Lung (tissue), 12 donors: ENCODE data around the gene LRRC15. TPM values are rescaled to one million over a fixed set of nuclear protein-coding genes. Genes with fewer than 3 reads are reported as not detected.

ENCODE experiments used
- ATAC-seq: fragments of 200-7000 bp; cut with Tn5 transposase; one replicate; pipeline ENCODE4 v1.9.1; 2020; ENCODE audit warnings: moderate number of reproducible peaks; ENCODE audit not compliant: insufficient read depth, low FRiP score
- DNase-seq, 3 donors: peaks; one replicate each; pipeline ENCODE4 v3.0.0-alpha.2; 2013 to 2017
- H3K27ac ChIP-seq, 2 donors: one replicate each; pipeline ENCODE4 v1.5.1; 2013; ENCODE audit warnings: mild to moderate bottlenecking in 2 of 2, moderate library complexity in 2 of 2, control low read depth in 1 of 2, inconsistent platforms in 1 of 2, low read depth in 1 of 2, low read length in 1 of 2
- H3K27me3 ChIP-seq, 3 donors: one replicate each; pipeline ENCODE4 v1.5.1; 2013; ENCODE audit warnings: low read length in 2 of 3; ENCODE audit not compliant: control insufficient read depth in 3 of 3, insufficient read depth in 3 of 3
- H3K36me3 ChIP-seq, 4 donors: one replicate each; pipeline ENCODE4 v1.5.1; 2013; ENCODE audit warnings: low read length in 4 of 4, mild to moderate bottlenecking in 1 of 4, moderate library complexity in 1 of 4; ENCODE audit not compliant: control insufficient read depth in 4 of 4, insufficient read depth in 4 of 4
- H3K4me1 ChIP-seq, 5 donors: one replicate each; pipeline ENCODE4 v1.5.1; 2013; ENCODE audit warnings: low read length in 5 of 5, mild to moderate bottlenecking in 2 of 5, moderate library complexity in 1 of 5; ENCODE audit not compliant: control insufficient read depth in 5 of 5, insufficient read depth in 5 of 5
- H3K4me3 ChIP-seq: one replicate; pipeline ENCODE4 v1.5.1; 2013; ENCODE audit warnings: mild to moderate bottlenecking, control low read depth, moderate library complexity
- H3K9ac ChIP-seq, 2 donors: one replicate each; pipeline ENCODE4 v1.5.1; 2013; ENCODE audit warnings: low read length in 2 of 2, control low read depth in 1 of 2; ENCODE audit not compliant: insufficient read depth in 1 of 2
- H3K9me3 ChIP-seq, 4 donors: one replicate each; pipeline ENCODE4 v1.5.1; 2013; ENCODE audit warnings: low read length in 3 of 4, mild to moderate bottlenecking in 1 of 4, moderate library complexity in 1 of 4; ENCODE audit not compliant: control insufficient read depth in 4 of 4, insufficient read depth in 3 of 4
- CTCF ChIP-seq: IDR thresholded peaks from 2 replicates; pipeline ENCODE4 v1.5.1; 2012; ENCODE audit warnings: mild to moderate bottlenecking; ENCODE audit errors: control extremely low read depth, extremely low read depth
- WGBS, 2 donors: extraction: QIAGEN DNeasy Blood & Tissue Kit; methylation state at CpG; one replicate each; pipeline ENCODE4 v1.1.7; 2013; 5-methylcytosine and 5-hydroxymethylcytosine counted together
- polyA plus RNA-seq, 2 donors: library from polyadenylated mRNA; stranded (reverse); fragments of 200-250 nt; gene quantifications; one replicate each; pipeline ENCODE4 v1.2.1, GENCODE V29; 2013
- total RNA-seq, 2 donors: library from RNA; depleted of rRNA in 1 of 2; stranded (reverse); fragments of >200 nt in 1 of 2; gene quantifications; one replicate each; pipeline ENCODE4 v1.2.1, GENCODE V29; 2014 to 2021
- donor health status: control.
- donor health status: control.
- donor health status: Bipolar disorder and iron deficiency.
- donor health status: healthy.
- donor health status: DM: yes; HTN: yes; CAD: no.

LRRC15 gene
- total and polyA plus RNA-seq, 4 donors, result 0.06 to 1.2 (median 0.07) TPM

DNA sequence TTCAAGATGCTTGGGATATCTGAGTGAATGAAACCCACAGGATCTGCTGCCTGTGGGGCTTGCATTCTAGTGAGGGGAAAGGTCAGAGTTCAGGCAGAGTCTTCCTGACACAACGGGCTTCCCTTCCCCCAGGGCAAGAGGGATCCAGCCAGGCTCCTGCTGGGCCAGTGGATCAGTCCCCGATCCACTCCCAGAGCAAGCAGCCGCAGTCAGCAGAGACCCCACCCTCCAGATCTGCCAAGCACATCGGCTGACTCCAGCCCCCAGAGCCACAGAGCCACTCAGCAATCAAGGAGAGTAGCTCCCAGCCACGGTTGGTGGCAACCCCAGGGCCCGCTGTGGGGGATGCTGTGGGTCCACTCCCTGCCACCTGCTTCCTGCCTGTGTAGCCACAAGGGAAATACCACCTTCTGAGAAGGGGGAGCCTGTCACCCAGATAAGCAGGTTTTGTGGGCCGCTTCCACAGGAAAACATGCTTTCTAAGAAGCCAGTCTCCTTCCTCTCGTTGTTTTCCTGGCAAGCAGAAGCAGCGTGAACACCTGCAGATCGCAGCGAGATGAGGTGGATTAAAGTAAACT, 63.3 kb downstream of the LRRC15 start:
- peak in 2 of 3 donors; percentile 39 to 63 for DNase-seq
- peaks cover 0 to 2% (median 0%) of the 10 kb centered on the region in 4 donors for H3K9me3 ChIP-seq
- no peak overlapping the region for H3K4me3 ChIP-seq
- no peak for TF ChIP-seq CTCF
- H3K9ac ChIP-seq, result no peak overlapping the region
- H3K36me3 ChIP-seq, result no peaks in the 10 kb centered on the region
- no peak for ATAC-seq
- 15 to 39% methylated on average over 11 of the region's 11 CpGs for WGBS, 2 donors
- no peaks in the 10 kb centered on the region for H3K27me3 ChIP-seq
- no peak overlapping the region for H3K27ac ChIP-seq
- peaks cover 0 to 32% (median 9%) of the 10 kb centered on the region in 5 donors for H3K4me1 ChIP-seq

- TF ChIP-seq CTCF, result no peak
- Histone ChIP-seq H3K4me1 (peaks cover 0 to 32% (median 10%) of the 10 kb centered on the region in 5 donors), H3K9me3 (peaks cover 0 to 2% (median 0%) of the 10 kb centered on the region in 4 donors), H3K4me3 (no peak overlapping the region), H3K27me3 (no peaks in the 10 kb centered on the region), H3K27ac (no peak overlapping the region), H3K36me3 (no peaks in the 10 kb centered on the region), H3K9ac (no peak overlapping the region)
- WGBS, 2 donors, result 84 to 90% methylated on average over 11 of the region's 11 CpGs
- ATAC-seq, result no peak
- peak in 1 of 3 donors; percentile 9 for DNase-seq
These were observed 64.0 kb downstream of the LRRC15 start for GRCh38 chr3:194305356-194306108.

Other genes starting within 250 kb of the LRRC15 start
- 10 to 100 TPM; 30.8 to 70.6 TPM for gene HES1, start 233.6 kb downstream of the LRRC15 start, total RNA-seq
- gene HES1, start 233.6 kb downstream of the LRRC15 start, polyA plus RNA-seq, result 10 to 100 TPM; 16.5 to 24.3 TPM
- gene CPN2, start 18.4 kb downstream of the LRRC15 start, total RNA-seq, result not detected
- gene CPN2, start 18.4 kb downstream of the LRRC15 start, polyA plus RNA-seq, result not detected
- gene GP5, start 29.5 kb upstream of the LRRC15 start, total RNA-seq, result 1 to 10 TPM in 1 of 2 donors, under 1 TPM in 1; 0.49 to 1.1 TPM
- gene GP5, start 29.5 kb upstream of the LRRC15 start, polyA plus RNA-seq, result under 1 TPM; 0.06 to 0.25 TPM
- 100 to 1,000 TPM in 1 of 2 donors, 10 to 100 TPM in 1; 92.0 to 166 TPM for gene ATP13A3, start 117.3 kb upstream of the LRRC15 start, total RNA-seq
- 10 to 100 TPM; 26.6 to 58.9 TPM for gene ATP13A3, start 117.3 kb upstream of the LRRC15 start, polyA plus RNA-seq